Neural cell (in vitro differentiated cells): ENCODE measurements around the gene ZNF530.

Experiments
- EP300 ChIP-seq: fragments of 450-650 bp; conservative IDR thresholded peaks from 2 replicates; pipeline ENCODE4 v1.6.1; 2014; ENCODE audit warnings: antibody characterized with exemption, mild to moderate bottlenecking, moderate library complexity; ENCODE audit not compliant: poor library complexity, severe bottlenecking
- EZH2 ChIP-seq: fragments of 200-600, 300-800 bp; shearing (Covaris generic), sonication (generic); IDR thresholded peaks from 2 replicates; pipeline ENCODE4 v1.6.1; 2014; ENCODE audit warnings: antibody characterized with exemption, low read length, borderline replicate concordance, mild to moderate bottlenecking; ENCODE audit not compliant: insufficient read depth, poor library complexity, severe bottlenecking
- TF ChIP-seq, protein P1 (sequence below): fragments of 450-650 bp; IDR thresholded peaks from 2 replicates; pipeline ENCODE4 v1.5.1; 2014; ENCODE audit warnings: antibody characterized with exemption, mild to moderate bottlenecking, moderate library complexity; ENCODE audit not compliant: poor library complexity, severe bottlenecking

DNA sequence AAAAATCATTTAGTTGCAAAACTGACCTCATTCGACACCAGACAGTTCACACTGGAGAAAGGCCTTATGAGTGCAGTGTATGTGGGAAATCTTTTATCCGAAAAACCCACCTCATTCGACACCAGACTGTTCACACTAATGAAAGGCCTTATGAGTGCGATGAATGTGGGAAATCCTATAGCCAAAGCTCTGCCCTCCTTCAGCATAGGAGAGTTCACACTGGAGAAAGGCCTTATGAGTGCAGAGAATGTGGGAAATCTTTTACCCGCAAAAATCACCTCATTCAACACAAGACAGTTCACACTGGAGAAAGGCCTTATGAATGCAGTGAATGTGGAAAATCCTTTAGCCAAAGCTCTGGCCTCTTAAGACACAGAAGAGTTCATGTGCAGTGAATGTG, 7.2 kb downstream of the ZNF530 start:
- TF ChIP-seq, protein P1, sequence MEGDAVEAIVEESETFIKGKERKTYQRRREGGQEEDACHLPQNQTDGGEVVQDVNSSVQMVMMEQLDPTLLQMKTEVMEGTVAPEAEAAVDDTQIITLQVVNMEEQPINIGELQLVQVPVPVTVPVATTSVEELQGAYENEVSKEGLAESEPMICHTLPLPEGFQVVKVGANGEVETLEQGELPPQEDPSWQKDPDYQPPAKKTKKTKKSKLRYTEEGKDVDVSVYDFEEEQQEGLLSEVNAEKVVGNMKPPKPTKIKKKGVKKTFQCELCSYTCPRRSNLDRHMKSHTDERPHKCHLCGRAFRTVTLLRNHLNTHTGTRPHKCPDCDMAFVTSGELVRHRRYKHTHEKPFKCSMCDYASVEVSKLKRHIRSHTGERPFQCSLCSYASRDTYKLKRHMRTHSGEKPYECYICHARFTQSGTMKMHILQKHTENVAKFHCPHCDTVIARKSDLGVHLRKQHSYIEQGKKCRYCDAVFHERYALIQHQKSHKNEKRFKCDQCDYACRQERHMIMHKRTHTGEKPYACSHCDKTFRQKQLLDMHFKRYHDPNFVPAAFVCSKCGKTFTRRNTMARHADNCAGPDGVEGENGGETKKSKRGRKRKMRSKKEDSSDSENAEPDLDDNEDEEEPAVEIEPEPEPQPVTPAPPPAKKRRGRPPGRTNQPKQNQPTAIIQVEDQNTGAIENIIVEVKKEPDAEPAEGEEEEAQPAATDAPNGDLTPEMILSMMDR: no peak
- no peak for TF ChIP-seq EP300
- no peak for TF ChIP-seq EZH2
